WTC11 (cell line): ENCODE data around the gene HRH1. TPM values are rescaled to one million over a fixed set of nuclear protein-coding genes. Genes with fewer than 3 reads are reported as not detected.

ENCODE experiments used
- ATAC-seq: fragments of 200-7000 bp; cut with Tn5 transposase; 2 replicates; pipeline ENCODE4 v1.10.0; 2021; ENCODE audit warnings: mild to moderate bottlenecking, moderate library complexity
- CTCF ChIA-PET: fragments of 300-600 bp; sonication (Branson Sonifier 250); formaldehyde crosslinking; loops from one replicate; lab custom pipeline; 2021; ENCODE audit warnings: antibody characterized with exemption; lab: Charles Lee
- POLR2A ChIA-PET: fragments of 350-600 bp; sonication (Branson Sonifier 250); formaldehyde crosslinking; loops from one replicate; lab custom pipeline; 2021; ENCODE audit warnings: antibody characterized with exemption; lab: Charles Lee
- DNase-seq: peaks from one replicate; pipeline ENCODE4 v3.0.0; 2021; ENCODE audit warnings: low spot score
- H3K27ac Mint-ChIP-seq: 2 replicates; pipeline ENCODE4 v1.8.0; 2021; ENCODE audit warnings: mixed read lengths
- H3K27me3 Mint-ChIP-seq: 2 replicates; pipeline ENCODE4 v1.8.0; 2021; ENCODE audit warnings: low read depth, mild to moderate bottlenecking, moderate library complexity, mixed read lengths
- H3K36me3 Mint-ChIP-seq: 2 replicates; pipeline ENCODE4 v1.8.0; 2021; ENCODE audit warnings: mixed read lengths
- H3K4me1 Mint-ChIP-seq: 2 replicates; pipeline ENCODE4 v1.8.0; 2022; ENCODE audit warnings: mixed read lengths
- H3K4me3 Mint-ChIP-seq: 2 replicates; pipeline ENCODE4 v1.8.0; 2021; ENCODE audit warnings: mild to moderate bottlenecking, moderate library complexity, mixed read lengths
- H3K9me3 Mint-ChIP-seq: 2 replicates; pipeline ENCODE4 v1.8.0; 2021; ENCODE audit warnings: mixed read lengths
- ATF1 ChIP-seq: sonication (generic); formaldehyde crosslinking; IDR thresholded peaks from 2 replicates; pipeline ENCODE4 v1.8.1; 2023; ENCODE audit warnings: mild to moderate bottlenecking, moderate library complexity, missing genetic modification reagents
- ATF3 ChIP-seq: sonication (generic); formaldehyde crosslinking; conservative IDR thresholded peaks from 2 replicates; pipeline ENCODE4 v1.8.1; 2022; ENCODE audit warnings: mild to moderate bottlenecking, missing genetic modification reagents
- CDX4 ChIP-seq: fragments of 250-450 bp; sonication (Bioruptor Pico); IDR thresholded peaks from 2 replicates; pipeline ENCODE4 v1.9.0; 2021; ENCODE audit warnings: moderate library complexity, mild to moderate bottlenecking, inconsistent platforms, borderline replicate concordance
- CREB1 ChIP-seq: sonication (generic); formaldehyde crosslinking; IDR thresholded peaks from 2 replicates; pipeline ENCODE4 v1.8.0; 2023; ENCODE audit warnings: mild to moderate bottlenecking, missing genetic modification reagents
- ELF4 ChIP-seq: sonication (generic); formaldehyde crosslinking; IDR thresholded peaks from 2 replicates; pipeline ENCODE4 v1.8.1; 2022; ENCODE audit warnings: low read depth, mild to moderate bottlenecking, moderate library complexity, missing genetic modification reagents
- ERG ChIP-seq: fragments of 250-450 bp; sonication (Bioruptor Pico); IDR thresholded peaks from 2 replicates; pipeline ENCODE4 v1.8.0; 2021; ENCODE audit warnings: mild to moderate bottlenecking
- FOXP4 ChIP-seq: sonication (generic); formaldehyde crosslinking; IDR thresholded peaks from 2 replicates; pipeline ENCODE4 v1.8.0; 2022; ENCODE audit warnings: mild to moderate bottlenecking, missing genetic modification reagents
- MLX ChIP-seq: sonication (generic); formaldehyde crosslinking; IDR thresholded peaks from 2 replicates; pipeline ENCODE4 v1.8.1; 2023; ENCODE audit warnings: mild to moderate bottlenecking, missing genetic modification reagents, moderate library complexity
- MYBL2 ChIP-seq: sonication (generic); formaldehyde crosslinking; IDR thresholded peaks from 2 replicates; pipeline ENCODE4 v1.8.1; 2023; ENCODE audit warnings: mild to moderate bottlenecking, moderate library complexity, missing genetic modification reagents
- NR1H2 ChIP-seq: sonication (generic); formaldehyde crosslinking; IDR thresholded peaks from 2 replicates; pipeline ENCODE4 v1.9.0; 2021; ENCODE audit warnings: mild to moderate bottlenecking, moderate library complexity, missing genetic modification reagents
- OVOL2 ChIP-seq: fragments of 250-450 bp; sonication (Bioruptor Pico); IDR thresholded peaks from 2 replicates; pipeline ENCODE4 v1.9.0; 2021; ENCODE audit warnings: mild to moderate bottlenecking, borderline replicate concordance
- PREB ChIP-seq: sonication (generic); formaldehyde crosslinking; IDR thresholded peaks from 2 replicates; pipeline ENCODE4 v1.8.1; 2022; ENCODE audit warnings: mild to moderate bottlenecking, missing genetic modification reagents, moderate library complexity, borderline replicate concordance
- RORB ChIP-seq: fragments of 250-450 bp; sonication (Bioruptor Pico); IDR thresholded peaks from 2 replicates; pipeline ENCODE4 v1.9.0; 2021; ENCODE audit warnings: mild to moderate bottlenecking
- TEAD1 ChIP-seq: sonication (generic); formaldehyde crosslinking; IDR thresholded peaks from 2 replicates; pipeline ENCODE4 v1.8.0; 2022; ENCODE audit warnings: mild to moderate bottlenecking, missing genetic modification reagents
- ZNF219 ChIP-seq: sonication (generic); formaldehyde crosslinking; IDR thresholded peaks from 2 replicates; pipeline ENCODE4 v1.8.0; 2023; ENCODE audit warnings: missing genetic modification reagents, mild to moderate bottlenecking, borderline replicate concordance
- ZNF512 ChIP-seq: sonication (generic); formaldehyde crosslinking; IDR thresholded peaks from 2 replicates; pipeline ENCODE4 v1.8.1; 2022; ENCODE audit warnings: missing genetic modification reagents, borderline replicate concordance
- ZSCAN18 ChIP-seq: fragments of 250-450 bp; sonication (Bioruptor Pico); IDR thresholded peaks from 2 replicates; pipeline ENCODE4 v2.1.2; 2022; ENCODE audit warnings: mild to moderate bottlenecking, moderate library complexity
- total RNA-seq: library from RNA; stranded (reverse); gene quantifications from 3 replicates; pipeline ENCODE4 v1.2.3, GENCODE V29; 2021

HRH1 gene
- total RNA-seq, 1 experiment from 2014 or later, result not detected

GRCh38 chr3:11304175-11304574 lies 149.9 kb downstream of the HRH1 start (continued):
- no peak for TF ChIP-seq ZNF512 (CRISPR knock-in tag)
- TF ChIP-seq MYBL2, result no peak
- no peak for TF ChIP-seq ATF1 (CRISPR knock-in tag)
- TF ChIP-seq ERG (CRISPR knock-in tag), result no peak
- no peak for TF ChIP-seq ELF4 (CRISPR knock-in tag)
- TF ChIP-seq PREB (CRISPR knock-in tag), result no peak
- TF ChIP-seq MLX (CRISPR knock-in tag), result no peak
- no peak for TF ChIP-seq ZSCAN18 (CRISPR knock-in tag)
- TF ChIP-seq, all 79 proteins: peak for 0

GRCh38 chr3:11305509-11305908 lies 151.2 kb downstream of the HRH1 start:
- TF ChIP-seq CDX4 (CRISPR knock-in tag) (no peak), FOXP4 (no peak), OVOL2 (no peak)
- TF ChIP-seq, all 79 proteins: peak for 0
- H3K4me3 Mint-ChIP-seq, result no peak overlapping the region
- H3K36me3 Mint-ChIP-seq, result peaks cover 25% of the 10 kb centered on the region
- H3K9me3 Mint-ChIP-seq, result no peaks in the 10 kb centered on the region
- H3K27ac Mint-ChIP-seq, result peak overlapping the region; percentile 64; the same call in 1 of the 2 replicates
- DNase-seq, result no peak
- POLR2A ChIA-PET, result no interaction called here
- no peak for ATAC-seq
- peaks cover 5% of the 10 kb centered on the region for H3K4me1 Mint-ChIP-seq
- no peaks in the 10 kb centered on the region for H3K27me3 Mint-ChIP-seq
- CTCF ChIA-PET, result interaction anchor here (1.2 kb wide), 1 partner anchor 144 kb away, joined by 3 read pairs; no protein-coding TSS in a partner anchor

- no peak for ATAC-seq
- ChIA-PET POLR2A (no interaction called here), CTCF (no interaction called here)
- Mint-ChIP-seq H3K9me3 (no peaks in the 10 kb centered on the region), H3K4me1 (peaks cover 5% of the 10 kb centered on the region), H3K27me3 (no peaks in the 10 kb centered on the region), H3K27ac (no peak overlapping the region), H3K36me3 (peaks cover 25% of the 10 kb centered on the region), H3K4me3 (no peak overlapping the region)
- no peak for DNase-seq
- TF ChIP-seq ATF3 (CRISPR knock-in tag) (no peak), ZNF512 (CRISPR knock-in tag) (no peak), TEAD1 (CRISPR knock-in tag) (no peak), CREB1 (CRISPR knock-in tag) (no peak), MLX (CRISPR knock-in tag) (no peak), ZNF219 (CRISPR knock-in tag) (no peak), RORB (no peak), ZSCAN18 (CRISPR knock-in tag) (no peak), NR1H2 (CRISPR knock-in tag) (no peak)
Observed at GRCh38 chr3:11306817-11307589, 152.7 kb downstream of the HRH1 start.
